NCI-H1436 treated with DMSO at 0.1 percent for 48 hours (cell line): ENCODE data around the gene USE1.
A peak's percentile ranks its signal among the peaks of the same experiment; 100 is the strongest.

ENCODE experiments used
- DNase-seq: peaks from one replicate; lab custom pipeline; 2025; lab: John Stamatoyannopoulos, UW

USE1 gene

GRCh38 chr19:17205237-17206140 is 9.7 kb upstream of the USE1 start:
- DNase-seq = no peak

- no peak for DNase-seq
Observed at GRCh38 chr19:17206736-17207581, 8.2 kb upstream of the USE1 start.

GRCh38 chr19:17209126-17210036 is 5.8 kb upstream of the USE1 start:
- no peak for DNase-seq

DNA sequence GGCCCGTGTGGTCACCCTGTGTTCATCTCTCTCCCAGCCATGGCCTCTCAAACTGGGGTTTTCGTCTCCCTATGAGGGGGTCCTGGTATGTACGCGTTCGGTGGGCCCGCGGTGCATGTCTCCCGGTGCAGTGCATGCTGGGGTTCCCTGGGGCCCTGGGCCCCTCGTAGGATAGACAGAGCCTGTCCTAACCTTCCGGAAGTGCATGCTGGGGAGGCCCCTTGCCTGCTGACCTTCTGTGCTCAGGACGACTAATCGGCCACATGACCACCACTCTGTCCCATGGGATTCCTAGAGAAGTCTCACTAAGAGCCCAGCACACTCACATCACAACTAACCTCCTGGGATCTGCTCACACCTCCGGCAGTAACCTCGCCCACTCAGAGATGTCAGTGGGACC is 4.9 kb upstream of the USE1 start:
- DNase-seq = no peak

DNA sequence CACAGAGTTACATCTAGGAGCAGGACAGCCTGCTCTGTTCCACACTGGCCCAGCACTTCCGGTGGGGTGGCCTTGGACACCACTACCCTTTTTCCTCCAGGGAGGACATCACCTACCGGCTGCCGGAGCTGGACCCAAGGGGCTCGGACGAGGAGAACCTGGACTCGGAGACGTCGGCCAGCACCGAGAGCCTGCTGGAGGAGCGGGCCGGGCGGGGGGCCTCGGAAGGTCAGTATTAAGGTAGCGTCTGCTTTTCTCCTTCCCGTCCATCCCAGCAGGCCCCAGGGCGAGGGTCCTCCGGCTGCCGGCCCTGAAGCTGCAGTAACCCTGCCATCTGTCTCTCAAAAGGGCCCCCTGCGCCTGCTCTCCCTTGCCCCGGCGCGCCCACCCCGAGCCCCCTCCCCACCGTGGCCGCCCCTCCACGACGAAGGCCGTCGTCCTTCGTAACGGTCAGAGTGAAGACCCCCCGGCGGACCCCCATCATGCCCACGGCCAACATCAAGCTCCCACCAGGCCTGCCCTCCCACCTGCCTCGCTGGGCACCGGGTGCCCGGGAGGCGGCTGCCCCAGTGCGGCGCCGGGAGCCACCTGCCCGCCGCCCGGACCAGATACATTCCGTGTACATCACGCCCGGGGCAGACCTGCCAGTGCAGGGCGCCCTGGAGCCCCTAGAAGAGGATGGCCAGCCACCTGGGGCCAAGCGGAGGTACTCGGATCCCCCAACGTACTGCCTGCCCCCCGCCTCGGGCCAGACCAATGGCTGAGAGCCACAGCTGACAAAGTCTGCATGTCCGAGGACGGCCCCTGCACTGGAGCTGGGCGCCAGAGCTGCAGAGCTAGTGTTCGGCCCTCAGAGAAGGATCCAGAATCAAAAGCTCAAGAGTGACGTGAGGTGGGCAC is 3.4 kb upstream of the USE1 start:
- DNase-seq = no peak

- no peak for DNase-seq
Observed at GRCh38 chr19:17213334-17213733, 1.8 kb upstream of the USE1 start.

- no peak for DNase-seq
Observed at GRCh38 chr19:17214508-17215126, 540 bp upstream of the USE1 start.

DNA sequence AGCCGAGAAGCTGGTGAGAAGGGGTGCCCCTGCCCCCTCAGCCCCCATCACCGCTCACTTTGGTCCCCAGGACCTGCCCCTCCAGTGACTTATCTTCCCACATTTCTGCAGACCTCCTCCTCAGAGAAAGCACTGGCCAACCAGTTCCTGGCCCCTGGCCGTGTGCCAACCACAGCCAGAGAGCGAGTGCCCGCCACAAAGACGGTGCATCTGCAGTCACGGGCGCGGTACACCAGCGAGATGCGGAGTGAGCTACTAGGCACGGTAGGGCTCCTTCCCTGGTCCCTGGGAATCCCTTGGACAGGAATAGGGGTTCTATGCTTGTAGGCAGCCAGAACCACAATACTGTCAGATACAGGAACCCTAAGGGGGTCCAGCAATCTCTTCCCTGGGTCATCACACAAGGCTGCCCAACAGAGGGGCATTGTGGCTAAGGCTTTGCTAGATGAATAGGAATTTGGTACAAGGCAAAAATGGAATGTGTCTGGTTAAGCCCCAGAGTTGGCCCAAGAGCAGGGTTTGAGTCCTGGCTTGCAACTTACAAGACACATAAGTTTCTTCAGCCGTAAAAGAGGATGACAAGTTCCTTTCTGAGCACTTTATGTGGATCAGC is 1.0 kb downstream of the USE1 start:
- no peak for DNase-seq

DNA sequence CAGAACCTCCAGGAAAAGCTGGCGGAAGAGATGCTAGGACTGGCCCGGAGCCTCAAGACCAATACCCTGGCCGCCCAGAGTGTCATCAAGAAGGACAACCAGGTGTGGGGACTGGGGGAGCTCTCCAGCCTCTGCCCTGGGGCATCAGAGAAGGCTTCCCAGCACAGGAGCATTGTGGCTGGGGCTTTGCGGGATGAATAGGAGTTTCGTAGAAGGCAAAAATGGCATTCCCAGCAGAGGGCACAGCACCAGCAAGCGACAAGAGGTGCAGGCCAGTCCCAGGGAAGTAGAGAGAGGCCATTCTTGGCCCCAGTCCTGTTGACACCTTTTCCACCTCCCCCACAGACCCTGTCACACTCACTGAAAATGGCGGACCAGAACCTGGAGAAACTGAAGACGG is 4.1 kb downstream of the USE1 start:
- DNase-seq = no peak

DNA sequence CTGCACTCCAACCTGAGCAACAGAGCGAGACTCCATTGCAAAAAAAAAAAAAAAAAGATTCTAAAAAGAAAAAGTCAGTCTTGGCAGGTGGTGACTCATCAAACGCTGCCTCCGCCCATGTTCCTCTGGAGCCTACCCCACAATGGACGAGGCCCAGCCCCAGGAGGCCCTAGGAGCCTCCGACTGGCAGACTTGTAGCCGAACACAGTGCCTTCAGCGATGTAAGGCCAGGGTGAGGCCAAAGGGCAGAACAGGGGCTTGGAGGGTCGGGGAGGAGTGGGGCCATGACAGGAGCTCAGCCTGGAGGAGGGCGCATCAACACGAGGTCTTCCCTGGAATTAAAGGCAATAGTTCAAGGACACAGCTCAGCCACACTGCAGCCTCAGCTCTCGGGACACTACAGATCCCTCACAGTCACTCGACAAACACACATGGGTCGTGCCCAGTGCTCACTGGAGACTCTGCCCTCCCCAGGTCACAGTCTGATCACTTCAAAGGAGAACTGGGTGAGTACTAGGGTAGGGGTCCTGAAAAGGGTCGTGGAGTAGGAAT is 5.1 kb downstream of the USE1 start:
- no peak for DNase-seq

- no peak for DNase-seq
Observed at GRCh38 chr19:17225053-17225452, 9.9 kb downstream of the USE1 start.

GRCh38 chr19:17226002-17226933 is 11.1 kb downstream of the USE1 start, which contains the start of gene OCEL1:
TSS of gene OCEL1 (plus strand) at chr19:17226226. CDS start at chr19:17226248, 22 bp downstream.
- peak; percentile 90 for DNase-seq

GRCh38 chr19:17227798-17228367 is 12.7 kb downstream of the USE1 start:
- no peak for DNase-seq

GRCh38 chr19:17229890-17230289 is 14.7 kb downstream of the USE1 start:
- DNase-seq = no peak

- no peak for DNase-seq
Observed at GRCh38 chr19:17232258-17232657, 17.1 kb downstream of the USE1 start.

DNA sequence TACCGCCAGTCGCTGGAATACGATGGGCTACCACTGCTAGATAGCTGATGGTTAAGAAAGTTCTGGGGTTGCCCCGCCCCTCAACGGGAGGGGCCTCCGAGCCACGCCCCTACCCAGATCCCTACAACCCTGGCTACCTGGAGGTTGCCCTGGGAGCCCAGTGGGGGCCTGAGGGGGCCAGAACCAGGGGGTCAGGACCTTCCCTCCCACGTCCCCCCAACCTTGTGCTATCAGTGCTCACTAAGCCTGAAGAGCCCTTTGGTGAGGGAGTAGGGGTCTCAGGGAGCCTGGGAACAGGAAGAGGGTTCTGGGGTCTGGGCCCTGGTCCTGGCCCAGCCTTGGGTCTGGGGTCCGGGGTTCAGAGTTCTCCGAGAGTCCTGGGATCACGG is 19.7 kb downstream of the USE1 start:
- no peak for DNase-seq

DNA sequence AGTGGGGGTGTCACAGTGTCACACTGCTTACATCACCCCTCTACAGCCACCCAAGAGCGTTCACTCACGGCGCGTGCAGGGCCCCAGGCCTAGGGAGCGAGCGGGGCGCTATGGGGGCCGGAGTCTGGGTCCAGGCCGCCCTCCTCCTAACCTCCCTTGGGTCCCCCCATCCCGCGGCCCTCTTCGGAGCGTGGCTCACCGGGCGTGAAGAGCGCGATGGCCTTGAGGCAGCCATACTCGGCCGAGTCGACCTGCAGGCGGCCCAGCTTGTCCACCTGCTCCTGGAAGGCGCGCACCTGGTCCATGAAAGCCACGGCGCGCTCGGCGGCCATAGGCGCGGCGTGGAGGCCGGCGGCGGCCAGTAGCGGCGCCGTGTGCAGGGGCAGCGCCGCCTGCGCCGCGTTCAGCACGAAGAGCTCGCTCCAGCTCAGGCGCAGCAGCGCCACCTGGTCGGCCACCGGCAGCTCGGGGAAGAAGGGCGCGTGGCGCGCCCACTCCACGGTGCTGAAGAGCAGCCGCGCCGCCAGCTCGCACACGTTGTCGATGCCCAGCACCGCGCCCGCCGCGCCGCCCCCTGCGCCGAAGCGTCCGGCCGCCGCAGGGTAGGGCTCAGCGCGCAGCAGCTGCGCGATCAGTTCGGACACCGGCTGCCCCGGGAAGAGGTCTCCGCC is 20.3 kb downstream of the USE1 start:
- no peak for DNase-seq
